Measurements from ENCODE around the gene NRP2.

DNA sequence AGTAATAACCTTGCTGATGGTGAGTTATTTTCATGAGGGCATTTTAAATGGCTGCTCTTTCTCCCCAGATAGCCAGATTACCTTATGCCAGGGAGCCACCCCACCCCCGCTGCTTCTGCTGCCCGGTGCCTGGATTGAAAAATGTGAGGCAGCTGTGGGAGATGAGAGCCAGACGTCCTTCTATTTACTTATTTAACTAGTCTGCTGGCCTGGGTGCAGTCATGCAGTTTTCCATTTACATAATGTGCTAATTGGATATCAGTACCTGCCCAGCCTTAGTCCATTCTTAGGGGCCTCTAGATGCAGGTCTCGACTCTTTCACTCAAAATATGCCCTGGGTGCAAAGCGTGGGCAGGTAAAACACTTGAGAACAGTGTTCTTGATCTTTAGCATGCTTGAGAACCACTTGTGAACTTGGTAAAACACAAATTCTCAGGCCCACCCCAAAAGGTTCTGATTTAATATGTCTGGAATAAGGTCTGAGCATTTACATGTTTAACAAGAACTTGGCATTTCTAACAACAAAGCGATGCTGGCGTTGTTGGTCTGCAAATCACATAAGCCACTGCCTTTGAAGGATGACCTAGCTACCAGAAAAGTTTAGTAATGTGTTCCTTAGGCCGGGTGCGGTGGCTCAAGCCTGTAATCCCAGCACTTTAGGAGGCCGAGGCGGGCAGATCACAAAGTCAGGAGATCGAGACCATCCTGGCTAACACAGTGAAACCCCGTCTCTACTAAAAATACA lies 154.3 kb downstream of the NRP2 start:
- TF ChIP-seq, protein P1, sequence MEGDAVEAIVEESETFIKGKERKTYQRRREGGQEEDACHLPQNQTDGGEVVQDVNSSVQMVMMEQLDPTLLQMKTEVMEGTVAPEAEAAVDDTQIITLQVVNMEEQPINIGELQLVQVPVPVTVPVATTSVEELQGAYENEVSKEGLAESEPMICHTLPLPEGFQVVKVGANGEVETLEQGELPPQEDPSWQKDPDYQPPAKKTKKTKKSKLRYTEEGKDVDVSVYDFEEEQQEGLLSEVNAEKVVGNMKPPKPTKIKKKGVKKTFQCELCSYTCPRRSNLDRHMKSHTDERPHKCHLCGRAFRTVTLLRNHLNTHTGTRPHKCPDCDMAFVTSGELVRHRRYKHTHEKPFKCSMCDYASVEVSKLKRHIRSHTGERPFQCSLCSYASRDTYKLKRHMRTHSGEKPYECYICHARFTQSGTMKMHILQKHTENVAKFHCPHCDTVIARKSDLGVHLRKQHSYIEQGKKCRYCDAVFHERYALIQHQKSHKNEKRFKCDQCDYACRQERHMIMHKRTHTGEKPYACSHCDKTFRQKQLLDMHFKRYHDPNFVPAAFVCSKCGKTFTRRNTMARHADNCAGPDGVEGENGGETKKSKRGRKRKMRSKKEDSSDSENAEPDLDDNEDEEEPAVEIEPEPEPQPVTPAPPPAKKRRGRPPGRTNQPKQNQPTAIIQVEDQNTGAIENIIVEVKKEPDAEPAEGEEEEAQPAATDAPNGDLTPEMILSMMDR (IDR thresholded peaks at IDR 0.05): no peak
- no peak for TF ChIP-seq POLR2AphosphoS5 (IDR thresholded peaks at IDR 0.05)
- TF ChIP-seq POLR2A (IDR thresholded peaks at IDR 0.05): no peak

Measured in prostate gland (tissue), 2 donors.